Prostate gland (tissue), 2 donors: ENCODE data around the gene AKR1D1.

Experiments used
- CTCF ChIP-seq, 4 experiments: fragments of 200-600 bp in 2 of 4; fragments of 450-650 bp in 2 of 4; sonication (generic) in 2 of 4; IDR thresholded peaks; 1 replicate in 3 of 4; 2 replicates in 1 of 4; pipeline ENCODE4 v1.5.1; 2016 to 2019; ENCODE audit warnings: antibody characterized with exemption in 4 of 4, mild to moderate bottlenecking in 2 of 4, moderate library complexity in 2 of 4
- POLR2A ChIP-seq: fragments of 450-650 bp; IDR thresholded peaks from one replicate; pipeline ENCODE4 v1.6.1; 2016; ENCODE audit warnings: antibody characterized with exemption, mild to moderate bottlenecking
- POLR2AphosphoS5 ChIP-seq: sonication (generic); formaldehyde crosslinking; IDR thresholded peaks from one replicate; pipeline ENCODE4 v1.6.1; 2017; ENCODE audit warnings: antibody characterized with exemption

- TF ChIP-seq POLR2A (no peak), CTCF (IDR thresholded peaks at IDR 0.05) (no peak), POLR2AphosphoS5 (no peak)
Observed at GRCh38 chr7:138142583-138143201, 66.4 kb downstream of the AKR1D1 start.
